RKO (cell line): ENCODE data around the gene IL17RD.

Experiments
- DNase-seq: peaks from one replicate; pipeline ENCODE4 v3.0.0-alpha.2; 2016; ENCODE audit warnings: low spot score

The IL17RD gene

GRCh38 chr3:57065588-57065987 is 99.6 kb downstream of the IL17RD start:
- no peak for DNase-seq

DNA sequence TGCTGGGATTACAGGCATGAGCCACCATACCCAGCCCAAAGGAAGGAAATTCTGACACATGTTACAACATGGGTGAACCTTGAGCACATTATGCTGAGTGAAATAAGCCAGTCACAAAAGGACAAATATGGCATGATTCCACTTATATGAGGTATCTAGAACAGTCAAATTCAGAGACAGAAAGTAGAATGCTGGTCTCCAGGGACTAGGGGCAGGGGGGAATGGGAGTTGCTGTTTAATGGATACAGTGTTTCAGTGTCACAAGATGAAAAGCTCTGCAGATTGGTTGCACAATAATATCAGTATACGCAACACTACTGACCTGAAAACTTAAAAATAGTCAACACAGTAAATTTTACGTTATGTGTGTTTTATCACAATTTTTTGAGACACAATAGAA is 100.6 kb downstream of the IL17RD start:
- no peak for DNase-seq

GRCh38 chr3:57064001-57064400 is 101.2 kb downstream of the IL17RD start:
- DNase-seq: no peak

GRCh38 chr3:57063032-57063431 is 102.1 kb downstream of the IL17RD start:
- DNase-seq: no peak

DNA sequence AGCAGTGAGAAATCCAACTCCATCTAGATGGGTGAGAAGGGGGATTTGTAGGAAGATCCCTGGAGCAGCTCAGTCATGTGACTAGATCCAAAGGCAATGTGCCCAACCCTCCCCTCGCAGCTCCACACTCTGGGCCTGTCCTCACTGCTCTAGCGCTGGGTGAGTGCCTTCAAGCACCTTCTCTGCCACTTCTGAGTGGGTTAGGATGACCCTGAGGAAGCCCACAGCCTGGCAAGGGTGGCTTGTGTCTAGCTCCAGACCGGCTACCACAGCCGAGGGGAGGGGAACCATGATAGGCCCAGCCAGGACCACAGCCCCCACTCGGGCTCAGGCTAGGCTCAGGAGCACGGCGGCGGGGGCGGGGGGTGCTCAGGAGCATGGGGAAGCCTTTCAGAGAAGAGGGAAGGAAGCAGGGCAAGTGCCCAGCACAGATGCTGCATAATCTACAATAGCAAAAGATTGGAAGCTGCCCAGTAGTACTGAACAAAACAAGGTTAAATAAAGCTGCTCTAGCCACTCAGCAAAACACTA is 103.0 kb downstream of the IL17RD start:
- no peak for DNase-seq

DNA sequence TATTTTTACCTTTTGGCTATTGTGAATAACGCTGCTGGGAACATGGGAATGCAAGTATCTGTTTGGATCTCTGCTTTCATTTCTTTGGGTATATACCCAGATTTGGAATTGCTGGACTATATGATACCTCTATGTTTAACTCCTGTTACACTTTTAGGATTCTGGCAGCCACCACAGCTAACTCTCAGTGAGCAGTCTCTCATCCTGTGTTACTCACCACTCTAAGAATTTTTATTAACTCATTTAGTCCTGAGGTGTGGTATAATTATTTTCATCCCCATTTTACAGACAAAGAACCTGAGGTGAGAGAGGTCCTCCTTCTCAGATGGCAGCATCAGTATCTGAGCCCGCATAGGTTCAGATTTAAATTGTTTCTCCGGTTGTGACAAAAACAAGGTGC is 103.6 kb downstream of the IL17RD start:
- DNase-seq: no peak

GRCh38 chr3:57060089-57060821 is 104.9 kb downstream of the IL17RD start, which contains the start of gene SPATA12:
Gene SPATA12, plus strand, starts transcription at chr3:57060664. Its CDS starts 13,031 bp downstream, at chr3:57073695.
- DNase-seq: peak; percentile 90

- DNase-seq: no peak
These were observed 105.7 kb downstream of the IL17RD start for GRCh38 chr3:57059411-57059810.

DNA sequence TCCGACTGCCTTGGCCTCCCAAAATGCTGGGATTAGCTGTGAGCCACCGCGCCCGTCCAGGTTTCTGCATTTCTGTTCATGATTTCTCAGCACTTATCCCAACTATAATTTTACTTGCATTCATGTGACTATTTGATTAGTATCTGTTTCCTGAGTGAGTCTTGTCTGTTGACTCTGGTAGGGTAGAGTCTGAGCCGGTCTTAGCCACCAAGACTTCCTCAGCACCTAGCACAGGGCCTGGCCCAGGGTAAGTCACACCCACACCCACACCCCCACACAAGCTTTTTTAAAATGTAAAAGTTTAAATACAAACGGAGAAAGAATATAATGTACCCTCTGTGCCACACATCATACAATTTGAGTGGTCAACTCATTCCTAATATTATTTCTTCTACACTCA is 107.8 kb downstream of the IL17RD start:
- no peak for DNase-seq

DNA sequence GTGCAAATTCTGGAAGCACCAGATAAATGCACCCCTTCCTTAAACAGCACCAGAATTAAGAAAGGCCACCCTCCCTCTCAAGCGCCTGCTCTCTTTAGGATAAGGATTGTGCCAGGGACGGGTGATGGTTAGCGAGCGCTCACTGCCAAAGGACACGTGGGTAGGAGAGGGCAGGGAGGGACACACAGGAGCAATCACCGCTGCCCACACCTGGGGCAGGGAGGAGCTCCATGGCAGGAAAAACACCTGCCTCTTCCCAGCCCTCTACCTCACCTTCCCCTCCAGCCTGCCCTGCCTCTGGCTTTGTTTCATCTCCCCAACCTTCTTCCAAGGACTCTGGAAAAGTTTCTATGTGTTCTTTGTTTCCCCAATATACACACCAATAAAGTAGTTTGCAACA is 112.0 kb downstream of the IL17RD start:
- no peak for DNase-seq

- DNase-seq: no peak
These were observed 112.5 kb downstream of the IL17RD start for GRCh38 chr3:57052662-57053061.

DNA sequence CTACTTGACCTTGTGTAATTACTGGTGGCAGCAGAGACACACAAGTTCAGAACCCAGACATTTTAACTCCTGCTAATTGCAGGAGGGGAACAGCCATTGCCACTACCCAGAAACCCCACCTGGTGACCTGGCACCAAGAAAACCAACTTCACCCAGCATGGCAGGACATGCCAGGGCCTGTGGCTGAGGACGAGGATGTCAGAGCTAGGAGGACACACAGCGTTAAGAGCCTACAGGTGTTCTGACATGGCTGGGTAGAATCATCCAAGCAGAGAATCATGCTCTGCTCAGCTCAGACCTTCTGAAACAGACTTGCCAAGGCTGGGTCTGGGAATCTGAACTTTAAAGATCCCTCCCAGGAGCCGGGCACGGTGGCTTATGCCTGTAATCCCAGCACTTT is 116.4 kb downstream of the IL17RD start:
- no peak for DNase-seq

- DNase-seq: no peak
These were observed 117.0 kb downstream of the IL17RD start for GRCh38 chr3:57048052-57048671.

DNA sequence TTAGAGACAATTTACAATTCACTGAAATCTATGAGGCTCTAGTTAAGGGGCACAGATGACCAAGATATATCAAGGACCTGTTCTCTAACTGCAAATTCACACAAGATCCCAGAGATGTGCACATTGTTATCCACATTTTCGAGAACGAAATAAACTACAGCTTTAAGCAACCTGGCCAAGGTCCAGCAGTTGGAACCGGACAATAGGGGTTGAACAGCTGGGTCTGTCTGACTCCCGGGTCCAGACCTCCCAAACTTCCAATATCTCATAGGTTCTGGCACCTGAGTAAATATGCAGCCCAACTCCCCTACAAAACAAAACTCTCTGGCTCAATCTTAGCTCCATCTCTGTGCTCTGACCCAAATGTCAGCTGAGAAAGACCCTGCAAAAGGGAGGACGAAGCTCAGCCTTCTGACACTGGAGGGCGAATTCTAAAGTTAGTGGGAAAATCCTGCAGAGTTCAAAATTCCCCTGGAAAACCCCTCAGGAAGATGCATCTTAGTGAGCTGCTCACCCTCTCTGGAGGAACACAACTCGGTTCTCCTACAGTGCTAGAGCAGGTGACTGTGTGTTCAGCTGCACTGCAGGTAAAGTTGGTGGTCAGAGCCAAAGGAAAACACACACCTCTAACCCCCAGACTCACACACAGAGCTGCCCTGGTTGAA is 118.9 kb downstream of the IL17RD start:
- no peak for DNase-seq

DNA sequence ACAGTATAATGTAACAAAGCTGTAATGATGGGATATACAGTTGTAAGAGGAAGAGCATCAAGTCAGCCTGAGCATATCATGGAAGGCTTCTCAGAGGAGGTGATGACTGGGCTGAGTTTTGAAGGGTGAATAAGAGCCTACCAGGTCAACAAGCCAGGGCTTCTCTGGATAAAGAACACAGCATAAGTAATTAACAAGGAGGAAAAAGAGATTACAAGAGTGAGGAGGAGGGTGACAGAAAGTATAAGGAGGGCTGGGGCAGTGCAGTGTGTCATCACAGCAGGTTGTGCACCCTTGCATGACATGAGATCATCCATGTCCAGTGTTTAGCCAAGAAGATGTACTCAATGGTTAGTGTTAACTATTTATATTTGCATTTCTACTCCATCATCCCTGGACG is 121.6 kb downstream of the IL17RD start:
- no peak for DNase-seq

DNA sequence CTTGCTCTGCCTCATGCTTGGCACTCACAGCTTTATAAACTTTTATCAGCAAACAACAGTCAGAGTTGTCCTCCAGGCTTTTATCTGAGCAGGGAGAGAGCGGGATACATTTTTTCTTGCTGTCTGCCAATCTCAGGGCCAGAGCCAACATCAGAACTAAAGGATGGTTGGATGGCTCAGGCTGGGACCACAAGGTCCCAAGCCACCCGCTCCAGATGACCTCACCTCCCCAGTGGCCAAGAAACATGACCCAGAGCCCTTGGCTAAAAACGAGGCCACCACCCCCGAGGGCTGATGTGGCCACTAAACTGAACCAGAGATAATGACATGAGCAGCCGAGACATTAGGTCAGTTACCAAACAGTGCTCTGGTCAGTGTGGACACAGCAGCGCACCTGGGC is 123.5 kb downstream of the IL17RD start:
- DNase-seq: no peak
